Activated naive CD8-positive, alpha-beta T cell (primary cell): ENCODE measurements around the gene OLFML2B.
"Not testable (repeated sequence)": the region's sequence is repeated elsewhere in the genome, so short reads cannot be mapped to it uniquely, and the experiment has no call there.

Source experiments
- H3K27ac Mint-ChIP-seq: one replicate; pipeline ENCODE4 v1.8.0; 2021; ENCODE audit warnings: mixed read lengths
- H3K27me3 Mint-ChIP-seq: one replicate; pipeline ENCODE4 v1.8.0; 2021; ENCODE audit warnings: mixed read lengths
- H3K36me3 Mint-ChIP-seq: one replicate; pipeline ENCODE4 v1.8.0; 2021; ENCODE audit warnings: mixed read lengths
- H3K4me1 Mint-ChIP-seq: one replicate; pipeline ENCODE4 v1.8.0; 2021; ENCODE audit warnings: low read depth, mixed read lengths
- H3K4me3 Mint-ChIP-seq: one replicate; pipeline ENCODE4 v1.8.0; 2021; ENCODE audit warnings: mild to moderate bottlenecking, mixed read lengths
- H3K9me3 Mint-ChIP-seq: one replicate; pipeline ENCODE4 v1.8.0; 2021; ENCODE audit warnings: low read depth, mixed read lengths

OLFML2B gene

GRCh38 chr1:162023547-162024501 lies at the start of gene OLFML2B:
OLFML2B (minus strand) TSS chr1:162023869; CDS start chr1:162023430, 439 bp downstream.
- peaks cover 9% of the 10 kb centered on the region for H3K4me1 Mint-ChIP-seq
- H3K27ac Mint-ChIP-seq = no peak within 1 kb of the TSS
- peaks cover 16% of the 10 kb centered on the region for H3K27me3 Mint-ChIP-seq
- no peaks in the 10 kb centered on the region for H3K9me3 Mint-ChIP-seq
- H3K36me3 Mint-ChIP-seq = peaks cover 5% of the 10 kb centered on the region
- H3K4me3 Mint-ChIP-seq = peak within 1 kb of the TSS; percentile 95

DNA sequence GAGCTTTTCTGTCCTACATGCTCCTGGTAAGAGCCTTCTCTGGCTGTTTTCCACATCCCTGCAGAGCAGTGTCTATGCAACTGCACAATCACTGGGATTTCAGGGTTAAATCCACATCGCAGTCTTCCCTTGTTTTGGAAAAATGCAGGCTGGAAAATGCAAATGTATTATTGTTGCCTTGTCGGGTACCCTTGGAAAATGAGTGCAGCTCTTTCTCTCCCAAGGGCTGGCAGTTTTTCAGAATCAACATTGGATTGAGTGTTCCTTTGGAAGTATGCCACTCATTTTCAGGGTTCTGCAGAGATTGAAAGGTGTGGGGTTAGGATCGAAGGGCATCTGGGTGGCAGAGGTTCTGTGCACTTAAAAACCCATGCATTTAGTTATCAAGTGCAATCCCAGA lies 49.1 kb upstream of the OLFML2B start:
- H3K36me3 Mint-ChIP-seq = no peaks in the 10 kb centered on the region
- no peak overlapping the region for H3K27ac Mint-ChIP-seq
- H3K4me3 Mint-ChIP-seq = no peak overlapping the region
- H3K9me3 Mint-ChIP-seq = no peaks in the 10 kb centered on the region
- H3K27me3 Mint-ChIP-seq = peaks cover 57% of the 10 kb centered on the region
- H3K4me1 Mint-ChIP-seq = peaks cover 7% of the 10 kb centered on the region

- Mint-ChIP-seq H3K4me1 (peaks cover 7% of the 10 kb centered on the region), H3K4me3 (peak overlapping the region; percentile 44), H3K27ac (no peak overlapping the region), H3K36me3 (no peaks in the 10 kb centered on the region), H3K27me3 (peaks cover 56% of the 10 kb centered on the region), H3K9me3 (no peaks in the 10 kb centered on the region)
Observed at GRCh38 chr1:162070825-162071224, 47.2 kb upstream of the OLFML2B start.

DNA sequence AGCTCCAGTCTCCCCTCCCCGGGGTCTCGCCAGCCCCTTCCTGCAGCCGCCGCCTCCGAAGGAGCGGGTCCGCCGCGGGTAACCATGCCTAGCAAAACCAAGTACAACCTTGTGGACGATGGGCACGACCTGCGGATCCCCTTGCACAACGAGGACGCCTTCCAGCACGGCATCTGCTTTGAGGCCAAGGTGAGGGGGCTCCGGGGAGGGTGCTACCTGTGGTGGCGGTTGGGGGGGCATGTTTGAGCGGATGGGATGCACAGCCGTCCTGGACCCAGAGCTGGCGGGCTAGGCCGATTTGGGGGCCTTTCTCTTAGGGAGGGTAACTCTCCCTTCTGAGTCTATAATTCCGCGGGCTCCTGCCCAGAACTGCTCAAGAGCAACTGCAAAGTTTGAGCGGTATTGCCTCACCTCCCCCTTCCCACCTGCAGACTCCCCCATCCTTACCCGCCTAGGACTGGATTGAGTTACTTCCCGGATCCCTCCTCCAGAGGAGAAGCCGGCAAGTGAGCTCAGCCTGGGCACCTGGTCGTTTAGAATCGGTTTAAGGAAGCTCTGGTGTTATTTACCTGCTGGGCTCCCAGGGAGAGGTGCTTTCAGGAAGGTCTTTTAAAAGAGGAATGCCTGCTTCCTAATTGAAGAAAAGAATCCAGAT lies 46.6 kb upstream of the OLFML2B start:
- Mint-ChIP-seq H3K4me1 (peaks cover 7% of the 10 kb centered on the region), H3K4me3 (peak overlapping the region; percentile 86), H3K27me3 (peaks cover 54% of the 10 kb centered on the region), H3K9me3 (no peaks in the 10 kb centered on the region), H3K36me3 (no peaks in the 10 kb centered on the region), H3K27ac (no peak overlapping the region)

GRCh38 chr1:162069334-162070093 lies 45.8 kb upstream of the OLFML2B start, which contains the start of gene NOS1AP:
NOS1AP (plus strand) TSS chr1:162069691; CDS start chr1:162070178, 487 bp downstream.
- Mint-ChIP-seq H3K4me3 (peak within 1 kb of the TSS; percentile 86), H3K27ac (no peak within 1 kb of the TSS), H3K36me3 (no peaks in the 10 kb centered on the region), H3K27me3 (peaks cover 54% of the 10 kb centered on the region), H3K9me3 (no peaks in the 10 kb centered on the region), H3K4me1 (peaks cover 7% of the 10 kb centered on the region)

GRCh38 chr1:162068301-162068700 lies 44.6 kb upstream of the OLFML2B start:
- peaks cover 53% of the 10 kb centered on the region for H3K27me3 Mint-ChIP-seq
- H3K36me3 Mint-ChIP-seq = no peaks in the 10 kb centered on the region
- H3K9me3 Mint-ChIP-seq = no peaks in the 10 kb centered on the region
- no peak overlapping the region for H3K4me3 Mint-ChIP-seq
- H3K27ac Mint-ChIP-seq = no peak overlapping the region
- peaks cover 7% of the 10 kb centered on the region for H3K4me1 Mint-ChIP-seq

DNA sequence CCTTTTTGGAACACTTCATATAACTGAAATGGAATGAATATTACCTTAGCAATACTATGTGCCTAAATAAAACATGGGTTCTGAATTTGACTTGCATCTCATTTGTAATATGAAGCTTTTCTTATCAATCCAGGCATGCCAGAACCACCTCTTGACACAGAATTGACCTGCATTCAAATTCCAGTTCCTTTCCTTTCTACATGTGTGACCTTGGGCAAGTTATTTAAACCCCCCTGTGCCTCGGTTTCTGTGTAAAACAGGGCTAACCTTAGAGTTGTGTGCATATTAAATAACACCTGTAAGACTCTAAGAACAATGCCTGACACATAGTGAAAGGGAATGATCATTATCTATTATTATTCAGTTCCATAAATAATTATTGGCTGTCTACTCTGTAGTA lies 43.8 kb upstream of the OLFML2B start:
- Mint-ChIP-seq H3K36me3 (no peaks in the 10 kb centered on the region), H3K27me3 (peaks cover 51% of the 10 kb centered on the region), H3K4me1 (peaks cover 7% of the 10 kb centered on the region), H3K27ac (no peak overlapping the region), H3K9me3 (no peaks in the 10 kb centered on the region), H3K4me3 (no peak overlapping the region)

DNA sequence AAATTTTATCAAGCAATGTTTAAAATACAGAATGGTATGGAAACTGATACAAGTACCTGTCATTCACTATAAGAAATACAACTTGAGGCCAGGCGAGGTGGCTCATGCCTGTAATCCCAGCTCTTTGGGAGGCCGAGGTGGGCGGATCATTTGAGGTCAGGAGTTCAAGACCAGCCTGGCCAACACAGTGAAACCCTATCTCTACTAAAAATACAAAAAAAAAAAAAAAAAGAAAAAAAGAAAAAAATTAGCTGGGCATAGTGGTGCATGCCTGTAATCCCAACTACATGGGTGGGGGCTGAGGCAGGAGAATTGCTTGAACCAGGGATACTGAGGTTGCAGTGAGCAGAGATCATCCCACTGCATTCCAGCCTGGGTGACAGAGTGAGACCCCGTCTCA lies 43.2 kb upstream of the OLFML2B start:
- H3K4me1 Mint-ChIP-seq, H3K36me3 Mint-ChIP-seq, H3K9me3 Mint-ChIP-seq, H3K4me3 Mint-ChIP-seq, H3K27ac Mint-ChIP-seq: not testable (repeated sequence)
- H3K27me3 Mint-ChIP-seq = peaks cover 49% of the 10 kb centered on the region

GRCh38 chr1:162065016-162065415 lies 41.3 kb upstream of the OLFML2B start:
- Mint-ChIP-seq H3K9me3 (no peaks in the 10 kb centered on the region), H3K27ac (no peak overlapping the region), H3K27me3 (peaks cover 39% of the 10 kb centered on the region), H3K36me3 (no peaks in the 10 kb centered on the region), H3K4me1 (no peaks in the 10 kb centered on the region), H3K4me3 (no peak overlapping the region)

GRCh38 chr1:162062542-162063015 lies 38.9 kb upstream of the OLFML2B start:
- Mint-ChIP-seq H3K4me3 (no peak overlapping the region), H3K36me3 (no peaks in the 10 kb centered on the region), H3K27me3 (peaks cover 26% of the 10 kb centered on the region), H3K27ac (no peak overlapping the region), H3K9me3 (no peaks in the 10 kb centered on the region), H3K4me1 (no peaks in the 10 kb centered on the region)

GRCh38 chr1:162060314-162060713 lies 36.6 kb upstream of the OLFML2B start:
- H3K27me3 Mint-ChIP-seq = peaks cover 17% of the 10 kb centered on the region
- H3K4me3 Mint-ChIP-seq = no peak overlapping the region
- no peak overlapping the region for H3K27ac Mint-ChIP-seq
- H3K4me1 Mint-ChIP-seq = no peaks in the 10 kb centered on the region
- no peaks in the 10 kb centered on the region for H3K9me3 Mint-ChIP-seq
- no peaks in the 10 kb centered on the region for H3K36me3 Mint-ChIP-seq

DNA sequence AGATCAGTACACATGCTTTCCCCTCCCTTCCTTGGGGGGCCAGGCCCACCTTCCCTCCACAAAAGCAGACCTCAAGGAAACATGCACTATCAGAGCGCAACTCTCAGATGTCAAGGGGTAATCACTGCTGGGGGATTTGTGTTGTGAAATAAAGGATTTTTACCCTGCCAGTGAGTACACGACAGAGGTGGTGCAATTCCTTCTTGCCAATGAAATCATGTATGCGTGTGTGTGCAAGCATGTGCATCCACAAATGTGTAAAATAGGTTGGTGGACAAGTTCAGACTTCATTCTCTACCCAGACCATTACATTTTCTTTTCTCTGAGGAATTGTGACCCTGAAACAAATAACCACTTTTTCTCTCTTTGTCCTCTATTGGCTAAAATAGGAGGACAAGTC lies 36.1 kb upstream of the OLFML2B start:
- Mint-ChIP-seq H3K9me3 (no peaks in the 10 kb centered on the region), H3K27me3 (peaks cover 11% of the 10 kb centered on the region)

DNA sequence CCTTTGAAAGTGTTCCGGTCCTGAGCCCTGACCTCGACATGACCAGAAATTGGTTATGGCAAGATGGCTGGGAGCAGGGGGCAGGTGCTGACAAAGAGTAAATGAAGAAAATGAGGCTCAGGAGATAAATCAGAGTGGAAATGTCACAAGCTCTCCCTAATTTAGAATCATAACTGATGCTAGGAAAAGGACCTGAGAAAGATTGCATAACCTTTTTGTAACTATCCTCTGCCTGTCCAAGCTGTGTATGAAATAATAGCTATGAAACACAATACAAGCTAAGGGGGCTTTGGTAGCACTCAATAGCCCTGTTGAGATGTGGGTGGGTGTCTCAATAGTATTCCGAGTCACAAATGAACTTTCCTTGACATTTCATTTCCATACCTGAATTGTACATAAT lies 32.9 kb upstream of the OLFML2B start:
- H3K4me1 Mint-ChIP-seq = no peaks in the 10 kb centered on the region
- no peaks in the 10 kb centered on the region for H3K9me3 Mint-ChIP-seq
- no peaks in the 10 kb centered on the region for H3K36me3 Mint-ChIP-seq
- no peak overlapping the region for H3K4me3 Mint-ChIP-seq
- H3K27ac Mint-ChIP-seq = no peak overlapping the region
- no peaks in the 10 kb centered on the region for H3K27me3 Mint-ChIP-seq

More for the DNA sequence above, 36.1 kb upstream of the OLFML2B start:
- no peaks in the 10 kb centered on the region for H3K4me1 Mint-ChIP-seq
- H3K4me3 Mint-ChIP-seq = no peak overlapping the region
- no peak overlapping the region for H3K27ac Mint-ChIP-seq
- H3K36me3 Mint-ChIP-seq = no peaks in the 10 kb centered on the region

GRCh38 chr1:162056043-162056442 lies 32.4 kb upstream of the OLFML2B start:
- Mint-ChIP-seq H3K27me3 (no peaks in the 10 kb centered on the region), H3K36me3 (no peaks in the 10 kb centered on the region), H3K27ac (no peak overlapping the region), H3K9me3 (no peaks in the 10 kb centered on the region), H3K4me3 (no peak overlapping the region), H3K4me1 (no peaks in the 10 kb centered on the region)

- Mint-ChIP-seq H3K4me3 (no peak overlapping the region), H3K36me3 (no peaks in the 10 kb centered on the region), H3K4me1 (no peaks in the 10 kb centered on the region), H3K27ac (no peak overlapping the region), H3K27me3 (no peaks in the 10 kb centered on the region), H3K9me3 (no peaks in the 10 kb centered on the region)
Observed at GRCh38 chr1:162055062-162055461, 31.4 kb upstream of the OLFML2B start.
